NB4 (cell line): ENCODE data around the gene CCDC47.

Experiments used
- CTCF ChIP-seq: IDR thresholded peaks from one replicate; pipeline ENCODE4 v1.5.1; 2012; ENCODE audit warnings: low read depth, low read length
- MAX ChIP-seq: IDR thresholded peaks from 2 replicates; pipeline ENCODE4 v1.6.1; 2011; ENCODE audit warnings: low read depth, low read length
- POLR2A ChIP-seq: IDR thresholded peaks from 2 replicates; pipeline ENCODE4 v1.6.1; 2011; ENCODE audit warnings: mild to moderate bottlenecking; ENCODE audit not compliant: insufficient read length; ENCODE audit errors: extremely low read depth

- TF ChIP-seq CTCF (no peak), MAX (no peak), POLR2A (no peak)
Measured at GRCh38 chr17:63786971-63787711, 13.7 kb upstream of the CCDC47 start.
